Activated naive CD4-positive, alpha-beta T cell treated with anti-CD3 and anti-CD28 coated beads, Interleukin-2, amount 50 U/mL, for 24 hours (primary cell): ENCODE data around the gene PYROXD2.
A peak's percentile ranks its signal among the peaks of the same experiment; 100 is the strongest.

Experiments
- H3K27ac Mint-ChIP-seq: one replicate; pipeline ENCODE4 v1.8.0; 2021; ENCODE audit warnings: mild to moderate bottlenecking, mixed read lengths
- H3K27me3 Mint-ChIP-seq: one replicate; pipeline ENCODE4 v1.8.0; 2021; ENCODE audit warnings: mixed read lengths
- H3K36me3 Mint-ChIP-seq: one replicate; pipeline ENCODE4 v1.8.0; 2021; ENCODE audit warnings: mixed read lengths
- H3K4me1 Mint-ChIP-seq: one replicate; pipeline ENCODE4 v1.8.0; 2021; ENCODE audit warnings: mixed read lengths
- H3K4me3 Mint-ChIP-seq: one replicate; pipeline ENCODE4 v1.8.0; 2021; ENCODE audit warnings: mild to moderate bottlenecking, mixed read lengths
- H3K9me3 Mint-ChIP-seq: one replicate; pipeline ENCODE4 v1.8.0; 2021; ENCODE audit warnings: mixed read lengths

The PYROXD2 gene

GRCh38 chr10:98424295-98425254, 9.6 kb upstream of the PYROXD2 start:
- Mint-ChIP-seq H3K4me1 (no peaks in the 10 kb centered on the region), H3K4me3 (no peak overlapping the region), H3K9me3 (no peaks in the 10 kb centered on the region), H3K27ac (no peak overlapping the region), H3K36me3 (peaks cover 3% of the 10 kb centered on the region), H3K27me3 (no peaks in the 10 kb centered on the region)

- no peak overlapping the region for H3K27ac Mint-ChIP-seq
These were observed 8.7 kb upstream of the PYROXD2 start for GRCh38 chr10:98423691-98424120.

GRCh38 chr10:98422182-98422581, 7.2 kb upstream of the PYROXD2 start:
- Mint-ChIP-seq H3K4me3 (no peak overlapping the region), H3K4me1 (no peaks in the 10 kb centered on the region), H3K36me3 (peaks cover 3% of the 10 kb centered on the region), H3K27me3 (no peaks in the 10 kb centered on the region), H3K9me3 (no peaks in the 10 kb centered on the region), H3K27ac (no peak overlapping the region)

More at GRCh38 chr10:98423691-98424120, 8.7 kb upstream of the PYROXD2 start:
- Mint-ChIP-seq H3K9me3 (no peaks in the 10 kb centered on the region), H3K36me3 (peaks cover 3% of the 10 kb centered on the region), H3K4me1 (no peaks in the 10 kb centered on the region), H3K27me3 (no peaks in the 10 kb centered on the region), H3K4me3 (no peak overlapping the region)

- no peak overlapping the region for H3K4me3 Mint-ChIP-seq
- H3K36me3 Mint-ChIP-seq, result peaks cover 3% of the 10 kb centered on the region
- H3K9me3 Mint-ChIP-seq, result no peaks in the 10 kb centered on the region
- H3K27ac Mint-ChIP-seq, result no peak overlapping the region
- no peaks in the 10 kb centered on the region for H3K4me1 Mint-ChIP-seq
- H3K27me3 Mint-ChIP-seq, result no peaks in the 10 kb centered on the region
These were observed 5.8 kb upstream of the PYROXD2 start for GRCh38 chr10:98420786-98421185.

GRCh38 chr10:98419469-98420261, 4.7 kb upstream of the PYROXD2 start:
- H3K9me3 Mint-ChIP-seq, result no peaks in the 10 kb centered on the region
- peaks cover 9% of the 10 kb centered on the region for H3K4me1 Mint-ChIP-seq
- H3K27ac Mint-ChIP-seq, result no peak overlapping the region
- H3K36me3 Mint-ChIP-seq, result peaks cover 3% of the 10 kb centered on the region
- no peak overlapping the region for H3K4me3 Mint-ChIP-seq
- H3K27me3 Mint-ChIP-seq, result no peaks in the 10 kb centered on the region

- Mint-ChIP-seq H3K9me3 (no peaks in the 10 kb centered on the region), H3K4me1 (peaks cover 17% of the 10 kb centered on the region), H3K27ac (no peak overlapping the region), H3K36me3 (peaks cover 3% of the 10 kb centered on the region), H3K27me3 (no peaks in the 10 kb centered on the region), H3K4me3 (no peak overlapping the region)
These were observed 3.9 kb upstream of the PYROXD2 start for GRCh38 chr10:98418665-98419468.

GRCh38 chr10:98417973-98418664, 3.1 kb upstream of the PYROXD2 start:
- Mint-ChIP-seq H3K27me3 (no peaks in the 10 kb centered on the region), H3K27ac (no peak overlapping the region), H3K4me1 (peaks cover 21% of the 10 kb centered on the region), H3K4me3 (no peak overlapping the region), H3K9me3 (no peaks in the 10 kb centered on the region), H3K36me3 (peaks cover 3% of the 10 kb centered on the region)

GRCh38 chr10:98417481-98417959, 2.5 kb upstream of the PYROXD2 start:
- Mint-ChIP-seq H3K27me3 (no peaks in the 10 kb centered on the region), H3K27ac (no peak overlapping the region), H3K4me3 (no peak overlapping the region), H3K36me3 (peaks cover 3% of the 10 kb centered on the region), H3K9me3 (no peaks in the 10 kb centered on the region), H3K4me1 (peaks cover 27% of the 10 kb centered on the region)

- Mint-ChIP-seq H3K36me3 (peaks cover 3% of the 10 kb centered on the region), H3K4me1 (peaks cover 31% of the 10 kb centered on the region), H3K9me3 (no peaks in the 10 kb centered on the region), H3K27ac (peak overlapping the region; percentile 86), H3K4me3 (no peak overlapping the region), H3K27me3 (no peaks in the 10 kb centered on the region)
These were observed 1.8 kb upstream of the PYROXD2 start for GRCh38 chr10:98416606-98417388.

GRCh38 chr10:98415731-98416119, 743 bp upstream of the PYROXD2 start:
- Mint-ChIP-seq H3K27ac (peak overlapping the region; percentile 79), H3K4me3 (peak overlapping the region; percentile 89), H3K36me3 (peaks cover 3% of the 10 kb centered on the region), H3K27me3 (no peaks in the 10 kb centered on the region), H3K9me3 (no peaks in the 10 kb centered on the region), H3K4me1 (peaks cover 35% of the 10 kb centered on the region)

- Mint-ChIP-seq H3K27me3 (no peaks in the 10 kb centered on the region), H3K4me3 (peak overlapping the region; percentile 89), H3K27ac (peak overlapping the region; percentile 70), H3K9me3 (no peaks in the 10 kb centered on the region), H3K4me1 (peaks cover 35% of the 10 kb centered on the region), H3K36me3 (no peaks in the 10 kb centered on the region)
These were observed 427 bp downstream of the PYROXD2 start for GRCh38 chr10:98414578-98414931.

- peaks cover 35% of the 10 kb centered on the region for H3K4me1 Mint-ChIP-seq
- H3K9me3 Mint-ChIP-seq, result no peaks in the 10 kb centered on the region
- no peaks in the 10 kb centered on the region for H3K27me3 Mint-ChIP-seq
- H3K4me3 Mint-ChIP-seq, result no peak overlapping the region
- H3K36me3 Mint-ChIP-seq, result no peaks in the 10 kb centered on the region
- H3K27ac Mint-ChIP-seq, result no peak overlapping the region
These were observed 3.2 kb downstream of the PYROXD2 start for GRCh38 chr10:98411768-98412167.

- H3K36me3 Mint-ChIP-seq, result no peaks in the 10 kb centered on the region
- H3K27me3 Mint-ChIP-seq, result no peaks in the 10 kb centered on the region
- no peaks in the 10 kb centered on the region for H3K9me3 Mint-ChIP-seq
- peaks cover 35% of the 10 kb centered on the region for H3K4me1 Mint-ChIP-seq
- H3K27ac Mint-ChIP-seq, result no peak overlapping the region
- H3K4me3 Mint-ChIP-seq, result no peak overlapping the region
These were observed 3.8 kb downstream of the PYROXD2 start for GRCh38 chr10:98411166-98411565.

- H3K27ac Mint-ChIP-seq, result no peak overlapping the region
- H3K4me3 Mint-ChIP-seq, result no peak overlapping the region
- H3K36me3 Mint-ChIP-seq, result no peaks in the 10 kb centered on the region
These were observed 4.2 kb downstream of the PYROXD2 start for GRCh38 chr10:98410759-98411158.

More at GRCh38 chr10:98410759-98411158, 4.2 kb downstream of the PYROXD2 start:
- Mint-ChIP-seq H3K9me3 (no peaks in the 10 kb centered on the region), H3K27me3 (no peaks in the 10 kb centered on the region), H3K4me1 (peaks cover 35% of the 10 kb centered on the region)
